ENCODE measurements around the gene HERC5. TPM values are rescaled to one million over a fixed set of nuclear protein-coding genes. Genes with fewer than 3 reads are reported as not detected.

The HERC5 gene
- total RNA-seq, 1 experiment from 2014 or later: 7.2 TPM

DNA sequence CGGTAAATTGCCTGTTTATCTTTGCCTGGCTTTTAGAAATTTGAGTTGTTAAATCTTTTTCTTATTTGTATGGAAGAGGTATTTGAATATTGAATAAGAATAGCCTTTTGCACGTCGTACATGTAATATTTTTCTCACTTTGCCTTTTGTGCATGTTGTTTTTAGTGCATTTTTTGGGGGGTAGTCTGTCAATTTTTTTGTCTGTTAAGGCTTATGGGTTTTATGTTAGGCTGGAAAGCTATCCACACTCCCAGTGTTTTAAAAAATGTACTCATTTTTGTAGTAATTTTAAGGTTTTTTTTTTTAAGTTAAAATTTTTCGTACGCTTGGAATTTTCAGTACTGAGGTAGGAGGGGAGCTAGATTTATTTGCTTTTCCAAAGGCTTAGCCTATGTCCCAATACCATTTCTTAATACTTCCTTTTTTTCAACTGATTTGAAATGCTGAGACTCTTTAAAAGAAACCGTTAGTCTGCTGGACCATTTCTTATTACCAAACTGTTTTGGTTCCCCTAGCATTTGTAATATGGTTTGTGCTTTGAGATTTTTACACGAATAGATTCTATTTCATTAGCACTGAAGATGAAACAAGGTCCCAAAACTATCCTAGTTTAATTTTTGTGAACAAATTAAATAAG, 1.3 kb downstream of the HERC5 start (continued):
- TF ChIP-seq ZNF274 (IDR thresholded peaks at IDR 0.05; ENCODE audit: low read depth, low read length): no peak
- TF ChIP-seq, protein P1, sequence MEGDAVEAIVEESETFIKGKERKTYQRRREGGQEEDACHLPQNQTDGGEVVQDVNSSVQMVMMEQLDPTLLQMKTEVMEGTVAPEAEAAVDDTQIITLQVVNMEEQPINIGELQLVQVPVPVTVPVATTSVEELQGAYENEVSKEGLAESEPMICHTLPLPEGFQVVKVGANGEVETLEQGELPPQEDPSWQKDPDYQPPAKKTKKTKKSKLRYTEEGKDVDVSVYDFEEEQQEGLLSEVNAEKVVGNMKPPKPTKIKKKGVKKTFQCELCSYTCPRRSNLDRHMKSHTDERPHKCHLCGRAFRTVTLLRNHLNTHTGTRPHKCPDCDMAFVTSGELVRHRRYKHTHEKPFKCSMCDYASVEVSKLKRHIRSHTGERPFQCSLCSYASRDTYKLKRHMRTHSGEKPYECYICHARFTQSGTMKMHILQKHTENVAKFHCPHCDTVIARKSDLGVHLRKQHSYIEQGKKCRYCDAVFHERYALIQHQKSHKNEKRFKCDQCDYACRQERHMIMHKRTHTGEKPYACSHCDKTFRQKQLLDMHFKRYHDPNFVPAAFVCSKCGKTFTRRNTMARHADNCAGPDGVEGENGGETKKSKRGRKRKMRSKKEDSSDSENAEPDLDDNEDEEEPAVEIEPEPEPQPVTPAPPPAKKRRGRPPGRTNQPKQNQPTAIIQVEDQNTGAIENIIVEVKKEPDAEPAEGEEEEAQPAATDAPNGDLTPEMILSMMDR (IDR thresholded peaks at IDR 0.05 in 2 of 3, conservative IDR thresholded peaks at IDR 0.05 in 1 of 3; ENCODE audit: borderline replicate concordance in 1 of 3, insufficient read depth in 1 of 3, low read depth in 2 of 3, low read length in 2 of 3): no peak

DNA sequence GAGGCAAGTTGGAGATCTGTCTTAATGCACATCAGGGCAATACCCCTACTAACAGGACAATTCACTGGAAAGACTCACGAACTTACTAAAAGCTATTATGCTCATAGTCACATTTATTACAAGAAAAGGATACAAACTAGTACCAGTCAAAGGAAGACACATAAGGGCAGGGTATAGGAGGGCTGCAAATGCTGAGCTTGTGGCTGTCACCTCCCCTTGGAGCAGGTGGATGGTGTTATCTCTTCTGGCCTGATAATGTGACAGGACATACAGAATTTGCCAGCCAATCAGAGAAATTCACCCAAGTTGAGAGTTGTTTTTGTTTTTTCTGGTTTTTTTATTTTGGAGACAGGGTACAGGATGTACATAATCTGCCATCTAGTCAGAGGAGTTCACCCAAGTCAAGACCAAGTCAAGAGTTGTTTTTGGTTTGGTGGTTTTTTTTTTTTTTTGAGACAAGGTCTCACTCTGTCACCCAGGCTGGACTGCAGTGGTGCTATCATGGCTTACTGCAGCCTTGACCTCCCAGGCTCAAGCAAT, 8.8 kb downstream of the HERC5 start:
- Histone ChIP-seq H3K27me3 (ENCODE audit: insufficient read depth, low read length) (no peaks in the 10 kb centered on the region), H3K4me1 (ENCODE audit: control insufficient read depth in 1 of 2, insufficient read depth in 2 of 2, low read length in 2 of 2) (no peaks in the 10 kb centered on the region), H3K9ac (ENCODE audit: low read length) (no peak overlapping the region), H3K27ac (ENCODE audit: low read depth, low read length) (no peak overlapping the region), H3K9me3 (ENCODE audit: control insufficient read depth in 1 of 2, insufficient read depth in 1 of 2, low read depth in 1 of 2, low read length in 2 of 2) (no peaks in the 10 kb centered on the region), H2AFZ (ENCODE audit: low read depth, low read length, poor library complexity, severe bottlenecking) (no peak overlapping the region), H3K79me2 (ENCODE audit: insufficient read depth, low read length) (no peaks in the 10 kb centered on the region), H3K4me3 (replicated peaks in 1 of 2; ENCODE audit: low read depth in 1 of 2, low read length in 2 of 2) (no peak overlapping the region), H3K36me3 (ENCODE audit: control insufficient read depth in 1 of 2, insufficient read depth in 2 of 2, low read length in 2 of 2) (no peaks in the 10 kb centered on the region; a peak in 1 of 4 replicates), H3K4me2 (ENCODE audit: low read length) (no peak overlapping the region), H3K9me2 (ENCODE audit: insufficient read depth) (no peaks in the 10 kb centered on the region), H4K20me1 (ENCODE audit: insufficient read depth) (no peaks in the 10 kb centered on the region)
- ATAC-seq (no peak), DNase-seq (ENCODE audit: low read depth, low spot score) (no peak)
- intact Hi-C loops (cut with micrococcal nuclease): no loop called here
- ChIA-PET CTCF (no interaction called here), POLR2A (no interaction called here), RAD21 (ENCODE audit: low non-redundant PET in 1 of 2, low total read pairs in 2 of 2, uncharacterized antibody in 2 of 2, unreplicated experiment in 2 of 2) (no interaction called here)
- no TSS peak for BruUV-seq (replicated peaks)
- TF ChIP-seq EGR1 (IDR thresholded peaks at IDR 0.05; ENCODE audit: low read depth): no peak
- no peak for TF ChIP-seq CEBPB (IDR thresholded peaks at IDR 0.05; ENCODE audit: low read depth)
- TF ChIP-seq, protein P2, sequence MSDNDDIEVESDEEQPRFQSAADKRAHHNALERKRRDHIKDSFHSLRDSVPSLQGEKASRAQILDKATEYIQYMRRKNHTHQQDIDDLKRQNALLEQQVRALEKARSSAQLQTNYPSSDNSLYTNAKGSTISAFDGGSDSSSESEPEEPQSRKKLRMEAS (IDR thresholded peaks at IDR 0.05): no peak
- no peak for TF ChIP-seq SP1 (IDR thresholded peaks at IDR 0.05; ENCODE audit: low read depth)
- TF ChIP-seq YY1 (IDR thresholded peaks at IDR 0.05; ENCODE audit: extremely low read depth, insufficient replicate concordance, low read depth, low read length): no peak
